ENCODE measurements around the gene FOXI3. TPM values are rescaled to one million over a fixed set of nuclear protein-coding genes. Genes with fewer than 3 reads are reported as not detected.
"Not testable (repeated sequence)": the region's sequence is repeated elsewhere in the genome, so short reads cannot be mapped to it uniquely, and the experiment has no call there.

FOXI3 gene
- polyA plus RNA-seq, 4 donors, result 0.06 to 0.20 (median 0.13) TPM

DNA sequence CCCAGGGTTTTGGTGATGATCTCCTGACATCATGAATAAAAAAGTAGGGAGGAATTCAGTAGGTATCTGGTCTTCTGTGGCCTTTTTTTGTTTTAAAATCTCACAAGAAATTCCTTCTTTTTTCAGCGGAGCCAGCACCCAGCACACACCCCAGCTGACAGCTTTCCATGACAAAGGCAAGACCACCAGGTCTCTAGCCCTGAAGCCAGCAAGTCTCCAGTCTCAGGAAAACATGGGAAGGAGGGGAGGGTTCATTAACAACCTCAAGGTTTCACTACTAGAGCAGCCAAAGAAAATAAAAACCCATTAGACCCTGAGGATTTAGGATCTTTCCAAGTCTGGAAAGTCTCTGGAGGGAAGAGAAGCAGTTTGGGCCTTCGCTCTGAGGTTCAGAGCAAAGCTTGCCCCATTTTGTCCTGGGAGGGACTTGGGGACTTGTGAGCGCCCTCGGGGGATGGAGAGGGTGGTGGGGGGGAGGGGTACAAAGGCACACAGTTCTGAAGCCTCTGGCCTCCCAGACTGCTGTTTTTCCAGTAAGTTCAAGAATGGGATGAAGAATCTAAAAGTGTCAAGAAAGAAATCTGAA, 9.0 kb downstream of the FOXI3 start:
- DNase-seq (ENCODE audit: low read depth in 4 of 4, low spot score in 2 of 4), result no peak

- no peak for DNase-seq (ENCODE audit: low read depth in 4 of 4, low spot score in 2 of 4)
Observed at GRCh38 chr2:88442473-88442872, 10.0 kb downstream of the FOXI3 start.

DNA sequence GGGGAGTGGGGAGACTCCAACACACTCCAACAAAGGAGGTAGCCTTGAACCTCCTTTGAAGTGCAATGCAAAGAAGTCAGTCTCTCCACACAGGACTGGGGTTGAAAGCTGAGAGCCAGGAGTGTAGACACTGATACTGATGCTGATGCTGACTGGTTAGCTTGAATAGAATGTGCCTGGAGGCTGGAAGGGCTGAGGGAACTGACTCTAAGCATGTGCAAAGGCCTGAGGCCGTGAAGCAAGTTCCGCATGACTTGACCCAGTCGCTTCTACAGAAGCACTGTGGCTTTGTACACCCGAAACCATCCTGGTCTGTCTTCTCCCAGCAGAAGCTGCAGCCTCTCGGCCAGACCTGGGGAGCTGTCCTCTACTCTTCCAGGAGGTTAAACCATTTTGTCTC, 10.4 kb downstream of the FOXI3 start:
- no peak for DNase-seq (ENCODE audit: low read depth in 4 of 4, low spot score in 2 of 4)

GRCh38 chr2:88437010-88437409, 15.5 kb downstream of the FOXI3 start:
- DNase-seq (ENCODE audit: low read depth in 4 of 4, low spot score in 2 of 4), result no peak

DNA sequence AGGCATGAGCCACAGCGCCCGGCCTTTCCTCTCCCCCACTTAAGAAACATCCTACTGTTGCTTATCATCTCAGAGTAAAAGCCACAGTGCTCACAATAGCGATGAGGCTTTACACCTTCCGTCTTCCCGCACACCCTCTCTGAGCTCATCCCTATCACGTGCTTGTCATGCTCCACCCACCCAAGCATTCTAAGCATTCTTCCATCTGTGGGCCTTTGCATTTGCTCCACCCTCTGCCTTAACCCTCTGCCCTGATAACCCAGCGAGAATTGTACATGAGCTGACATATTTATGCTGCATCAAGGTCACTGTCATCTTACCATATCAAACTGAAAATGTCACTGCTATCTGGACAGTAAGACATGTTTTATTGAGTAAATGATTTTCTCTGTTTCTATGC, 22.6 kb downstream of the FOXI3 start:
- no peak for DNase-seq (ENCODE audit: low read depth in 4 of 4, low spot score in 2 of 4)

DNA sequence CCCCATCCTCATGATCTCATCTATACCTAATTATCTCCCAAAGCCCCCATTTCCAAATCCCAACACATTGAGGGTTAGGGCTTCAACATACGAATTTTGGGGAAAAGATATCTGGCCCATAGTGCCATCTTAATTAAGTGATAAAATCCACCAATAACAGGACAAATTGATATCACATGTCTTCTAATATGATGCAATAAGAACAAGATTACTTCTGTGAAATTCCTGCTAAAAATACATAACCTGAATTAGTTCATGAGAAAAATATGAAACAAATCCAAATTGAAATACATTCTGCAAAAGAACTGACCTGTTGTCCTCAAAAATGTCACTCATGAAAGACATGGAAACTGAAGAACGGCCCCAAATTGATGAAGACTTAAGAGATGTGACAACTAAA, 28.8 kb downstream of the FOXI3 start:
- no peak for DNase-seq (ENCODE audit: low read depth in 4 of 4, low spot score in 2 of 4)

DNA sequence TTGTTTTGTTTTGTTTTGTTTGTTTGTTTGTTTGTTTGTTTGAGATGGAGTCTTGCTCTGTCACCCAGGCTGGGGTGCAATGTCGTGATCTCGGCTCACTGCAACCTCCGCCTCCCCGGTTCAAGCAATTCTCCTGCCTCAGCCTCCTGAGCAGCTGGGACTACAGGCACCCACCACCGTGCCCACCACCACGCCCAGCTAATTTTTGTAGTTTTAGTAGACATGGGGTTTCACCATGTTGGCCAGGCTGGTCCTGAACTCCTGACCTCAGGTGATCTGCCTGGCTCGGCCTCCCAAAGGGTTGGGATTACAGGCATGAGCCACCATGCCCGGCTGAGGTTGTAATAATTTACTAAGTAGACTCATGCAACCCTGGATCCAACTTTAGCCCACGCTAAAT, 33.4 kb downstream of the FOXI3 start:
- DNase-seq (ENCODE audit: low read depth in 4 of 4, low spot score in 2 of 4), result not testable (repeated sequence)

- no peak for DNase-seq (ENCODE audit: low read depth in 4 of 4, low spot score in 2 of 4)
Observed at GRCh38 chr2:88416016-88416663, 36.4 kb downstream of the FOXI3 start.

DNA sequence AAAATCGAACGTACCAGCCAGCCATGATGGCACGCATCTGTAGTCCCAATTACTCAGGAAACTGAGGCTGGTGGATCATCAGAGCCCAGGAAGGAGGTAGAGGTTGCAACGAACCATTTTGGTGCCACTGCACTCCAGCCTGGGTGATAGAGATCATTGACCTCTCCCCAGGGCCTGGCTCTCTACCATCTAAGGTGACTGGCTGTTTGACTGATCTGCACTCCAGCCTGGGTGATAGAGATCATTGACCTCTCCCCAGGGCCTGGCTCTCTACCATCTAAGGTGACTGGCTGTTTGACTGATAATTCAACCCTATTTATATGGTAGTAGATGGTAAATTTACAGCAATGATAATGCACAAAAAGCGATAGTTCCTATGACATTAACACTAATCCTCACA, 43.6 kb downstream of the FOXI3 start:
- not testable (repeated sequence) for DNase-seq (ENCODE audit: low read depth in 4 of 4, low spot score in 2 of 4)

DNA sequence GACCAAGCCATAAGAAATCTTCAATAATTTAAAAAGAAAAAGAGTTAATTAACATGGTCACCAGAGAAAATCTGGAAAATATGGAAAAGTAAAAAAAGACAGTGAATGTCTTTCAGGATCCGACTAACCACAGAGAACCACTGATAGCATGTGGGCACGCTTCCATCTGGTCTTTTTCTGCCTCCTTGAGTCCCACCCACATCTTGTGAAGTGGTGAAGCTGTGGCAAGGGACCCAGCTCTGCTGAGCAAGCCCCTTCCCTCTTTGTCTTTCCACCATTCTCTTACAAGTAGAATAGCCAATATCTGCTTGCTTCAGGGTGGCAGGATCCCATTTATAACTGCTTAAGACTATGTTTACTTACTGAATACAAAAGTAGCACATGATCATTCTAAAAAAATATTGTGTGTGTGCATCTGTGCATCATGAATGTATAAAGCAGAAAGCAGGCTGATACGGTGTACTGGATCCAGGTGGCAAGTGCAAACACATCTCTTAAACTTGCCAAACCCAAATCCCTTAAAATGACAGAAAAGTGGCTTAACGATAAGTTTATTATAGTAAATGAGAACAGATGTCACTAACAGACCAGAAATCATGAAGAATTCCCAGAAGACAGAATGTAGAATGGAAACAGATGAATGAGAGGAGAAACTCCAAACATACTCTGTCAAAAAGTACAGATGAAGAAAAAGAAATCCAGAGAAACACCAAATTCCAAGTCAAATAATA, 52.3 kb downstream of the FOXI3 start:
- no peak for DNase-seq (ENCODE audit: low read depth in 4 of 4, low spot score in 2 of 4)

DNA sequence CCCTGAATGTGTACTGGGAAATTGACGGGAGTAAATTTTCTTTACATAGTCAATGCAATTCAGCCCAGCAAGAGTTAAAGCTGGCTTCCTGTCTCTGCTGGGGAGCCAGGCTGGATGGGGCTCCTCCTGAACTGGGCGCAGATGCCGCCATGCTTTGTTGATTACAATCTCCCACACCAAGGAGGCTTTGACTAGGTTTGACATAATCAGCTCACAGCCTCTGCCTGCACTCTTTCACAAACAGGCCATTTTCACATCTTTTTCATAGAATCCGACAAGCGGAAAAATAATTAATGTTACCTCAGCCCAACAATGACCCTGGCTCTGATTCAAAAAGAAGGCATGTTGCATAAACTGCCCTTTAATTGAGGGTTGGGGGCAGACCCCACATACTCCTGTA, 54.3 kb downstream of the FOXI3 start:
- DNase-seq (ENCODE audit: low read depth in 4 of 4, low spot score in 2 of 4), result no peak

Other genes with a start within 250 kb of the FOXI3 start
- 10 to 100 TPM; 22.9 to 28.2 (median 26.0) TPM for gene EIF2AK3, start 174.8 kb upstream of the FOXI3 start, polyA plus RNA-seq (ENCODE audit: insufficient read length in 4 of 4)
- gene RPIA, start 239.0 kb upstream of the FOXI3 start, polyA plus RNA-seq (ENCODE audit: insufficient read length in 4 of 4), result 10 to 100 TPM; 32.0 to 35.6 (median 33.4) TPM

Data from left renal cortex interstitium (tissue), 4 donors.